Vagina (tissue), 2 donors: ENCODE measurements around the gene NKX6-2. TPM values are rescaled to one million over a fixed set of nuclear protein-coding genes. Genes with fewer than 3 reads are reported as not detected.

Experiments used
- DNase-seq, 2 donors: peaks; one replicate each; pipeline ENCODE4 v3.0.0-alpha.2; 2017; ENCODE audit errors: extremely low spot score in 2 of 2
- H3K27ac ChIP-seq: fragments of 200-600 bp; sonication (generic); one replicate; pipeline ENCODE4 v1.5.1; 2019
- H3K27me3 ChIP-seq: fragments of 200-600 bp; sonication (generic); one replicate; pipeline ENCODE4 v1.5.1; 2019
- H3K36me3 ChIP-seq, 2 donors: fragments of 200-600 bp; sonication (generic); one replicate each; pipeline ENCODE4 v1.5.1; 2017 to 2019
- H3K4me1 ChIP-seq: fragments of 200-600 bp; sonication (generic); one replicate; pipeline ENCODE4 v1.5.1; 2019
- H3K4me3 ChIP-seq, 2 donors: fragments of 200-600 bp; sonication (generic); 1 replicate in 1 of 2; 2 replicates in 1 of 2; pipeline ENCODE4 v1.5.1; 2016 to 2019
- H3K9me3 ChIP-seq: fragments of 200-600 bp; sonication (generic); one replicate; pipeline ENCODE4 v1.5.1; 2019
- CTCF ChIP-seq, 3 experiments: fragments of 450-650 bp in 2 of 3; fragments of 200-600 bp in 1 of 3; sonication (generic) in 1 of 3; IDR thresholded peaks; one replicate each; pipeline ENCODE4 v1.5.1; 2017 to 2019; ENCODE audit warnings: antibody characterized with exemption in 3 of 3, mild to moderate bottlenecking in 2 of 3, moderate library complexity in 2 of 3
- POLR2A ChIP-seq, 2 donors: fragments of 450-650 bp; IDR thresholded peaks; one replicate each; pipeline ENCODE4 v1.6.1; 2017; ENCODE audit warnings: antibody characterized with exemption in 2 of 2, mild to moderate bottlenecking in 2 of 2, moderate library complexity in 2 of 2
- POLR2AphosphoS5 ChIP-seq, 2 donors: sonication (generic); formaldehyde crosslinking; IDR thresholded peaks; one replicate each; pipeline ENCODE4 v1.9.0; 2017; ENCODE audit warnings: antibody characterized with exemption in 2 of 2, mild to moderate bottlenecking in 2 of 2, low read depth in 1 of 2; ENCODE audit not compliant: insufficient read depth in 1 of 2
- intact Hi-C: fragments of 100-400 bp; cut with DNase I; formaldehyde crosslinking; loops from one replicate; pipeline ENCODE4 v1.15.1; 2023
- total RNA-seq: library from RNA; depleted of rRNA; stranded (reverse); fragments of >200 nt; gene quantifications from one replicate; pipeline ENCODE4 v1.2.3, GENCODE V29; 2016

NKX6-2 gene
- total RNA-seq, 1 donor from 2014 or later: 0.49 TPM

- no peak overlapping the region for H3K27ac ChIP-seq
- peaks cover 0 to 27% of the 10 kb centered on the region in 2 donors for H3K36me3 ChIP-seq
These were observed 35.0 kb downstream of the NKX6-2 start for GRCh38 chr10:132750936-132751335.

GRCh38 chr10:132749371-132749795 is 36.6 kb downstream of the NKX6-2 start:
- no peak for TF ChIP-seq POLR2AphosphoS5 (IDR thresholded peaks at IDR 0.05; ENCODE audit: insufficient read depth in 1 of 2, low read depth in 1 of 2)
- no peak for TF ChIP-seq CTCF (IDR thresholded peaks at IDR 0.05)
- no peak for TF ChIP-seq POLR2A (IDR thresholded peaks at IDR 0.05)
- intact Hi-C loops: no loop called here
- no peaks in the 10 kb centered on the region for H3K9me3 ChIP-seq
- H3K4me3 ChIP-seq: no peak overlapping the region
- H3K27ac ChIP-seq: no peak overlapping the region
- H3K4me1 ChIP-seq: no peaks in the 10 kb centered on the region
- H3K36me3 ChIP-seq: peaks cover 0 to 19% of the 10 kb centered on the region in 2 donors
- DNase-seq: no peak
- no peaks in the 10 kb centered on the region for H3K27me3 ChIP-seq

More at GRCh38 chr10:132750936-132751335, 35.0 kb downstream of the NKX6-2 start:
- H3K9me3 ChIP-seq: no peaks in the 10 kb centered on the region
- DNase-seq: no peak
- intact Hi-C loops: no loop called here
- H3K27me3 ChIP-seq: no peaks in the 10 kb centered on the region
- TF ChIP-seq POLR2AphosphoS5 (IDR thresholded peaks at IDR 0.05; ENCODE audit: insufficient read depth in 1 of 2, low read depth in 1 of 2): no peak
- no peak for TF ChIP-seq POLR2A (IDR thresholded peaks at IDR 0.05)
- TF ChIP-seq CTCF (IDR thresholded peaks at IDR 0.05): no peak
- H3K4me1 ChIP-seq: no peaks in the 10 kb centered on the region
- no peak overlapping the region for H3K4me3 ChIP-seq

- H3K27ac ChIP-seq: no peak overlapping the region
- H3K4me3 ChIP-seq: no peak overlapping the region
- TF ChIP-seq CTCF (IDR thresholded peaks at IDR 0.05) (no peak), POLR2A (IDR thresholded peaks at IDR 0.05) (no peak), POLR2AphosphoS5 (IDR thresholded peaks at IDR 0.05; ENCODE audit: insufficient read depth in 1 of 2, low read depth in 1 of 2) (no peak)
- no peaks in the 10 kb centered on the region for H3K27me3 ChIP-seq
- intact Hi-C loops: no loop called here
- H3K9me3 ChIP-seq: no peaks in the 10 kb centered on the region
- DNase-seq: no peak
- peaks cover 0 to 13% of the 10 kb centered on the region in 2 donors for H3K36me3 ChIP-seq
- peaks cover 2% of the 10 kb centered on the region for H3K4me1 ChIP-seq
These were observed 37.2 kb downstream of the NKX6-2 start for GRCh38 chr10:132748545-132749370.

- Histone ChIP-seq H3K36me3 (peaks cover 0 to 10% of the 10 kb centered on the region in 2 donors), H3K27me3 (no peaks in the 10 kb centered on the region), H3K9me3 (no peaks in the 10 kb centered on the region), H3K27ac (no peak overlapping the region), H3K4me1 (peaks cover 4% of the 10 kb centered on the region), H3K4me3 (no peak overlapping the region)
- DNase-seq: no peak
- no peak for TF ChIP-seq POLR2AphosphoS5 (IDR thresholded peaks at IDR 0.05; ENCODE audit: insufficient read depth in 1 of 2, low read depth in 1 of 2)
- intact Hi-C loops: no loop called here
These were observed 37.8 kb downstream of the NKX6-2 start for GRCh38 chr10:132748135-132748534.

- Histone ChIP-seq H3K9me3 (no peaks in the 10 kb centered on the region), H3K4me3 (no peak overlapping the region), H3K4me1 (peaks cover 4% of the 10 kb centered on the region), H3K27ac (no peak overlapping the region), H3K36me3 (peaks cover 0 to 10% of the 10 kb centered on the region in 2 donors), H3K27me3 (no peaks in the 10 kb centered on the region)
- no peak for TF ChIP-seq CTCF (IDR thresholded peaks at IDR 0.05)
- TF ChIP-seq POLR2AphosphoS5 (IDR thresholded peaks at IDR 0.05; ENCODE audit: insufficient read depth in 1 of 2, low read depth in 1 of 2): no peak
- no peak for TF ChIP-seq POLR2A (IDR thresholded peaks at IDR 0.05)
- DNase-seq: no peak
- intact Hi-C loops: no loop called here
These were observed 38.9 kb downstream of the NKX6-2 start for GRCh38 chr10:132746801-132747625.
